ENCODE data around the gene BAZ1A.
"Not testable (repeated sequence)": the region's sequence is repeated elsewhere in the genome, so short reads cannot be mapped to it uniquely, and the experiment has no call there.

The BAZ1A gene

GRCh38 chr14:34754687-34755086, 120.5 kb downstream of the BAZ1A start:
- H3K4me3 ChIP-seq (replicated peaks; ENCODE audit: low read depth, low read length), result no peak overlapping the region
- no peak for TF ChIP-seq CTCF (IDR thresholded peaks at IDR 0.05; ENCODE audit: low read depth, low read length, missing control alignments)
- DNase-seq (ENCODE audit: extremely low read depth, low read depth), result no peak

- TF ChIP-seq CTCF (IDR thresholded peaks at IDR 0.05; ENCODE audit: low read depth, low read length, missing control alignments), result no peak
- no peak overlapping the region for H3K4me3 ChIP-seq (replicated peaks; ENCODE audit: low read depth, low read length)
- DNase-seq (ENCODE audit: extremely low read depth, low read depth), result no peak
These were observed 124.5 kb downstream of the BAZ1A start for GRCh38 chr14:34750670-34751069.

- no peak for TF ChIP-seq CTCF (IDR thresholded peaks at IDR 0.05; ENCODE audit: low read depth, low read length, missing control alignments)
- no peak for DNase-seq (ENCODE audit: extremely low read depth, low read depth)
- H3K4me3 ChIP-seq (replicated peaks; ENCODE audit: low read depth, low read length), result no peak overlapping the region
These were observed 124.9 kb downstream of the BAZ1A start for GRCh38 chr14:34750233-34750632.

- TF ChIP-seq CTCF (IDR thresholded peaks at IDR 0.05; ENCODE audit: low read depth, low read length, missing control alignments), result no peak
These were observed 125.8 kb downstream of the BAZ1A start for GRCh38 chr14:34749408-34749807.

GRCh38 chr14:34742270-34743115, 132.7 kb downstream of the BAZ1A start:
- no peak for TF ChIP-seq CTCF (IDR thresholded peaks at IDR 0.05; ENCODE audit: low read depth, low read length, missing control alignments)
- no peak for DNase-seq (ENCODE audit: extremely low read depth, low read depth)
- H3K4me3 ChIP-seq (replicated peaks; ENCODE audit: low read depth, low read length), result no peak overlapping the region

More at GRCh38 chr14:34749408-34749807, 125.8 kb downstream of the BAZ1A start:
- DNase-seq (ENCODE audit: extremely low read depth, low read depth), result no peak
- no peak overlapping the region for H3K4me3 ChIP-seq (replicated peaks; ENCODE audit: low read depth, low read length)

GRCh38 chr14:34741840-34742239, 133.3 kb downstream of the BAZ1A start:
- TF ChIP-seq CTCF (IDR thresholded peaks at IDR 0.05; ENCODE audit: low read depth, low read length, missing control alignments), result no peak
- no peak for DNase-seq (ENCODE audit: extremely low read depth, low read depth)
- no peak overlapping the region for H3K4me3 ChIP-seq (replicated peaks; ENCODE audit: low read depth, low read length)

- not testable (repeated sequence) for DNase-seq (ENCODE audit: extremely low read depth, low read depth); H3K4me3 ChIP-seq (replicated peaks; ENCODE audit: low read depth, low read length)
These were observed 135.0 kb downstream of the BAZ1A start for GRCh38 chr14:34740139-34740538.

- DNase-seq (ENCODE audit: extremely low read depth, low read depth); H3K4me3 ChIP-seq (replicated peaks; ENCODE audit: low read depth, low read length): not testable (repeated sequence)
These were observed 138.1 kb downstream of the BAZ1A start for GRCh38 chr14:34737079-34737478.
